ENCODE data around the gene PCDHA4.
"Not testable (repeated sequence)": the region's sequence is repeated elsewhere in the genome, so short reads cannot be mapped to it uniquely, and the experiment has no call there.

PCDHA4 gene

DNA sequence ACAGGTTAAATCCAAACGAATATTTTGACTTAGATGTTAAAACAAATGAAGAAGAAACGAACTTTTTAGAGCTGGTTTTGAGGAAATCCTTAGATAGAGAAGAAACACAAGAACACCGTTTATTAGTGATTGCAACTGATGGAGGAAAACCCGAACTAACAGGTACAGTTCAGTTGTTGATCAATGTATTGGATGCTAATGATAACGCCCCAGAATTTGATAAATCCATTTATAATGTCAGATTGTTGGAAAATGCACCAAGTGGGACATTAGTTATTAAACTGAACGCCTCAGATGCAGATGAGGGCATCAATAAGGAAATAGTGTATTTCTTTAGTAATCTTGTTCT, 15.4 kb downstream of the PCDHA4 start:
- DNase-seq = no peak

DNA sequence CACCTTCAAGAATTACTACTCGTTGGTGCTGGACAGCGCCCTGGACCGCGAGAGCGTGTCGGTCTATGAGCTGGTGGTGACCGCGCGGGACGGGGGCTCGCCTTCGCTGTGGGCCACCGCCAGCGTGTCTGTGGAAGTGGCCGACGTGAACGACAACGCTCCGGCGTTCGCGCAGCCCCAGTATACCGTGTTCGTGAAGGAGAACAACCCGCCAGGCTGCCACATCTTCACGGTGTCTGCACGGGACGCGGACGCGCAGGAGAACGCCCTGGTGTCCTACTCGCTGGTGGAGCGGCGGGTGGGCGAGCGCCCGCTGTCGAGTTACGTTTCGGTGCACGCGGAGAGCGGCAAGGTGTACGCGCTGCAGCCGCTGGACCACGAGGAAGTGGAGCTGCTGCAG, 16.1 kb downstream of the PCDHA4 start:
- DNase-seq = not testable (repeated sequence)

DNA sequence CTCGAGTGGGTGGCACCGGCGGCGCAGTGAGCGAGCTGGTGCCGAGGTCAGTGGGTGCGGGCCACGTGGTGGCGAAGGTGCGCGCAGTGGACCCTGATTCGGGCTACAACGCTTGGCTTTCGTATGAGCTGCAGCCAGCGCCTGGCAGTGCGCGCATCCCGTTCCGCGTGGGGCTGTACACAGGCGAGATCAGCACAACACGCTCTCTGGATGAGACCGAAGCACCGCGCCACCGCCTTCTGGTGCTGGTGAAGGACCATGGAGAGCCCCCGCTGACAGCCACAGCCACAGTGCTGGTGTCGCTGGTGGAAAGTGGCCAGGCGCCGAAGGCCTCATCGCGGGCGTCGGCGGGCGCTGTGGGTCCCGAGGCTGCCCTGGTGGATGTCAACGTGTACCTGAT, 16.6 kb downstream of the PCDHA4 start:
- no peak for DNase-seq

DNA sequence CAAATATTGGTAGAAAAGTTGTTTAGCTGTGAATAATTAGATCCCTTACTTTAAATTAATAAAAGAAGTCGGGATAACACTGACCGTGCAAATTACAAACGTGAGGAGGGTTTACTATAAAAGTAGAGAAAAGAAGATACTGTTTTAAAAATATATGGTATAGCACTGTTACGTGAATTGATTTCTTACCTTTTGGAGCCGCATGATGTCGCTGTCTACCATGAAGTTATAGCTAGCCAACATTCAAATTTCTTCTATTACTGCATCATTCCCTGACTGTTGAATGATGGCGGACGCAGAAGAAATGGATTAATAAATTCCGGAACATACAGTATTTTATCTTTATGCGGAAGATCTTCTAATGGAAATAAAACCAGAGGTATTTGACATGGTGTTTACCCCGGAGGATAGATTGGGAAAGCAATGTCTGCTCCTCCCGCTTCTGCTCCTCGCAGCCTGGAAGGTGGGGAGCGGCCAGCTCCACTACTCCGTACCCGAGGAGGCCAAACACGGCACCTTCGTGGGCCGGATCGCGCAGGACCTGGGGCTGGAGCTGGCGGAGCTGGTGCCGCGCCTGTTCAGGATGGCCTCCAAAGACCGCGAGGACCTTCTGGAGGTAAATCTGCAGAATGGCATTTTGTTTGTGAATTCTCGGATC, 21.0 kb downstream of the PCDHA4 start, which contains the start of gene PCDHA6:
PCDHA6 (plus strand) TSS at position 257 of the 658 bp plus-strand sequence; CDS start at position 389, 132 bp downstream.
- DNase-seq = no peak

DNA sequence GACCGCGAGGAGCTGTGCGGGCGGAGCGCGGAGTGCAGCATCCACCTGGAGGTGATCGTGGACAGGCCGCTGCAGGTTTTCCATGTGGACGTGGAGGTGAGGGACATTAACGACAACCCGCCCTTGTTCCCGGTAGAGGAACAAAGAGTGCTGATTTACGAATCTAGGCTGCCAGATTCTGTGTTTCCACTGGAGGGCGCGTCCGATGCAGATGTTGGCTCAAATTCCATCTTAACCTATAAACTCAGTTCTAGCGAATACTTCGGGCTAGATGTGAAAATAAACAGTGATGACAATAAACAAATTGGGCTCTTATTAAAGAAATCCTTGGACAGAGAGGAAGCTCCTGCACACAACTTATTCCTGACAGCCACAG, 21.5 kb downstream of the PCDHA4 start:
- no peak for DNase-seq

DNA sequence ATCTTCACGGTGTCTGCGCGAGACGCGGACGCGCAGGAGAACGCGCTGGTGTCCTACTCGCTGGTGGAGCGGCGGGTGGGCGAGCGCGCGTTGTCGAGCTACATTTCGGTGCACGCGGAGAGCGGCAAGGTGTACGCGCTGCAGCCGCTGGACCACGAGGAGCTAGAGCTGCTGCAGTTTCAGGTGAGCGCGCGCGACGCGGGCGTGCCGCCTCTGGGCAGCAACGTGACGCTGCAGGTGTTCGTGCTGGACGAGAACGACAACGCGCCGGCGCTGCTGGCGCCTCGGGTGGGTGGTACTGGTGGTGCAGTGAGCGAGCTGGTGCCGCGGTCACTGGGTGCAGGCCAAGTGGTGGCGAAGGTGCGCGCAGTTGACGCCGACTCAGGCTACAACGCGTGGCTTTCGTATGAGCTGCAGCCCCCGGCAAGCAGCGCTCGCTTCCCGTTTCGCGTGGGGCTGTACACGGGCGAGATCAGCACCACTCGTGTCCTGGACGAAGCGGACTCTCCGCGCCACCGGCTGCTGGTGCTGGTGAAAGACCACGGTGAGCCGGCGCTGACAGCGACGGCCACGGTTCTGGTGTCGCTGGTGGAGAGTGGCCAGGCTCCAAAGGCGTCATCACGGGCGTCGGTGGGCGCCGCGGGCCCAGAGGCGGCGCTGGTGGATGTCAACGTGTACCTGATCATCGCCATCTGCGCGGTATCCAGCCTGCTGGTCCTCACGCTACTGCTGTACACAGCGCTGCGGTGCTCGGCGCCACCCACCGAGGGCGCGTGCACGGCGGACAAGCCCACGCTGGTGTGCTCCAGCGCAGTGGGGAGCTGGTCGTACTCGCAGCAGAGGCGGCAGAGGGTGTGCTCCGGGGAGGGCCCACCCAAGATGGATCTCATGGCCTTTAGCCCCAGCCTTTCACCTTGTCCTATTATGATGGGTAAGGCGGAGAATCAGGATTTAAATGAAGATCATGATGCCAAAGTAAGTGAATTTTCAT, 22.9 kb downstream of the PCDHA4 start:
- not testable (repeated sequence) for DNase-seq

DNA sequence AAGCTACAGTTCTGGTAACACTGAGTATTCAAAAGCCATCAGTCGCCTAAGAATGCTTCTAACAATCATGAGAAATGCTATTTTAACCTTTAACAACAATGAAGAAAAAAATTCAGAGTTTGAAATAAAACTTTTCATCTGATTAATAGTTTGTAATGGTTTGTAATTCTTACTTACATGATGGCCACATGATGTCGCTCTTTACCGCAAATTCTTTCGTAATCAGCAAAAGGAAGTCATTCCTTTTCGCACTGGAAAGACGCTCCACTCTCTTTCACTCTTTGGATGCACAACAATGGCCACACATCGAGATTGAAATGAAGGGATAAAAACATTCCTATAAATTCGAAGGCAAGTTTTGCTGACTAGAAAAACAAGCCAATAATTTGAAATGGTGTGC, 27.1 kb downstream of the PCDHA4 start, which contains the start of gene PCDHA7:
PCDHA7 (plus strand) TSS at position 277 of the 400 bp plus-strand sequence; CDS start at position 392, 115 bp downstream.
- no peak for DNase-seq

DNA sequence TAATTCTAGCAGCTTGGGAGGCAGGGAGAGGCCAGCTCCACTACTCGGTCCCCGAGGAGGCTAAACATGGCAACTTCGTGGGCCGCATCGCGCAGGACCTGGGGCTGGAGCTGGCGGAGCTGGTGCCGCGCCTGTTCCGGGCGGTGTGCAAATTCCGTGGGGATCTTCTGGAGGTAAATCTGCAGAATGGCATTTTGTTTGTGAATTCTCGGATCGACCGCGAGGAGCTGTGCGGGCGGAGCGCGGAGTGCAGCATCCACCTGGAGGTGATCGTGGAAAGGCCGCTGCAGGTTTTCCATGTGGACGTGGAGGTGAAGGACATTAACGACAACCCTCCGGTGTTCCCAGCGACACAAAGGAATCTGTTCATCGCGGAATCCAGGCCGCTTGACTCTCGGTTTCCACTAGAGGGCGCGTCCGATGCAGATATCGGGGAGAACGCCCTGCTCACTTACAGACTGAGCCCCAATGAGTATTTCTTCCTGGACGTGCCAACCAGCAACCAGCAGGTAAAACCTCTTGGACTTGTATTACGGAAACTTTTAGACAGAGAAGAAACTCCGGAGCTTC, 27.7 kb downstream of the PCDHA4 start:
- DNase-seq = not testable (repeated sequence)

DNA sequence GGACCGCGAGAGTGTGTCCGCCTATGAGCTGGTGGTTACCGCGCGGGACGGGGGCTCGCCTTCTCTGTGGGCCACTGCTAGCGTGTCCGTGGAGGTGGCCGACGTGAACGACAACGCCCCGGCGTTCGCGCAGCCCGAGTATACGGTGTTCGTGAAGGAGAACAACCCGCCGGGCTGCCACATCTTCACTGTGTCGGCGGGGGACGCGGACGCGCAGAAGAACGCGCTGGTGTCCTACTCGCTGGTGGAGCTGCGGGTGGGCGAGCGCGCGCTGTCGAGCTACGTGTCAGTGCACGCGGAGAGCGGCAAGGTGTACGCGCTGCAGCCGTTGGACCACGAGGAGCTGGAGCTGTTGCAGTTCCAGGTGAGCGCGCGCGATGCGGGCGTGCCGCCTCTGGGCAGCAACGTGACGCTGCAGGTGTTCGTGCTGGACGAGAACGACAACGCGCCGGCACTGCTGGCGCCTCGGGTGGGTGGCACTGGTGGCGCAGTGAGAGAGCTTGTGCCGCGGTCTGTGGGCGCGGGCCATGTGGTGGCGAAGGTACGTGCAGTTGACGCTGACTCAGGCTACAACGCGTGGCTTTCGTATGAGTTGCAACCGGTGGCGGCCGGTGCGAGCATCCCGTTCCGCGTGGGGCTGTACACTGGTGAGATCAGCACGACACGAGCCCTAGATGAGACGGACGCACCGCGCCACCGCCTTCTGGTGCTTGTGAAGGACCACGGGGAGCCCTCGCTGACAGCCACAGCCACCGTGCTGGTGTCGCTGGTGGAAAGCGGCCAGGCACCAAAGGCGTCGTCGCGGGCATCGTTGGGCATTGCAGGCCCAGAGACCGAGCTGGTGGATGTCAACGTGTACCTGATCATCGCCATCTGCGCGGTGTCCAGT, 29.0 kb downstream of the PCDHA4 start:
- no peak for DNase-seq

DNA sequence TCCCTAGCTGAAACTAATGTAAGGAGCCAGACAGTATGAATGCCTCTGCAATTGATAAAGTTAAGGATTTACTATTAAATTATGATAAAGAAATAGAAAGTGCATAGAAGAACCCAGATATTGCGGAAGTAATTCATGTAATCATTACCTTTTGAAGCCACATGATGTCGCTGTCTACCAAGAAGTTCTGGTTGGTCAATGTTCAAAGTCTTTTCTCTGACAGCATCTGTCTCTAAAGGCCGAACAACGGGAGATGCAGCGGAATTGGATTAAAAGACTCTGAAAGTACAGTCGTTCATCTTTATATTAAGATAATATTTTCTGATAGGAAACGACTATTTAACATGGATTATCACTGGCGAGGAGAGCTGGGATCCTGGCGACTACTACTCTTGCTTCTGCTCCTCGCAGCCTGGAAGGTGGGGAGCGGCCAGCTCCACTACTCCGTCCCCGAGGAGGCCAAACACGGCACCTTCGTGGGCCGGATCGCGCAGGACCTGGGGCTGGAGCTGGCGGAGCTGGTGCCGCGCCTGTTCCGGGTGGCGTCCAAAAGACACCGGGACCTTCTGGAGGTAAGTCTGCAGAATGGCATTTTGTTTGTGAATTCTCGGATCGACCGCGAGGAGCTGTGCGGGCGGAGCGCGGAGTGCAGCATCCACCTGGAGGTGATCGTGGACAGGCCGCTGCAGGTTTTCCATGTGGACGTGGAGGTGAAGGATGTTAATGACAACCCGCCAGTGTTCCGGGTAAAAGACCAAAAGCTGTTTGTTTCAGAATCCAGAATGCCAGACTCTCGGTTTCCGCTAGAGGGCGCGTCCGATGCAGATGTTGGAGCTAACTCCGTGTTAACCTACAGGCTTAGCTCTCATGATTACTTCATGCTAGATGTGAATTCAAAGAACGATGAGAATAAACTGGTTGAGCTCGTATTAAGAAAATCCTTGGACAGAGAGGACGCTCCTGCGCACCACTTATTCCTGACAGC, 34.4 kb downstream of the PCDHA4 start, which contains the start of gene PCDHA8:
PCDHA8 (plus strand) TSS at position 210 of the 985 bp plus-strand sequence; CDS start at position 345, 135 bp downstream.
- DNase-seq = no peak

DNA sequence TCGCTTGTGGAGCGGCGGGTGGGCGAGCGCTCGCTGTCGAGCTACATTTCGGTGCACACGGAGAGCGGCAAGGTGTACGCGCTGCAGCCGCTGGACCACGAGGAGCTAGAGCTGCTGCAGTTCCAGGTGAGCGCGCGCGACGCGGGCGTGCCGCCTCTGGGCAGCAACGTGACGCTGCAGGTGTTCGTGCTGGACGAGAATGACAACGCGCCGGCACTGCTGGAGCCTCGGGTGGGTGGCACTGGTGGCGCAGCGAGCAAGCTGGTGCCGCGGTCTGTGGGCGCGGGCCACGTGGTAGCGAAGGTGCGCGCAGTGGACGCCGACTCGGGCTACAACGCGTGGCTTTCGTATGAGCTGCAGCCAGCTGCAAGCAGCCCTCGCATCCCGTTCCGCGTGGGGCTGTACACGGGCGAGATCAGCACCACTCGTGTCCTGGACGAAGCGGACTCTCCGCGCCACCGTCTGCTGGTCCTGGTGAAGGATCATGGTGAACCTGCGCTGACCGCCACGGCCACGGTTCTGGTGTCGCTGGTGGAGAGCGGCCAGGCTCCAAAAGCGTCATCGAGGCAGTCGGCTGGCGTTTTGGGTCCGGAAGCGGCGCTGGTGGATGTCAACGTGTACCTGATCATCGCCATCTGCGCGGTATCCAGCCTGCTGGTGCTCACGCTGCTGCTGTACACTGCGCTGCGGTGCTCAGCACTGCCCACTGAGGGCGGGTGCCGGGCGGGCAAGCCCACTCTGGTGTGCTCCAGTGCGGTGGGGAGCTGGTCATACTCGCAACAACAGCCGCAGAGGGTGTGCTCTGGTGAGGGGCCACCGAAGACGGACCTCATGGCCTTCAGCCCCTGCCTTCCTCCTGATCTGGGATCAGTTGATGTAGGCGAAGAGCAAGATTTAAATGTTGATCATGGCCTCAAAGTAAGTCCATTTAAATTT, 36.2 kb downstream of the PCDHA4 start:
- no peak for DNase-seq

DNA sequence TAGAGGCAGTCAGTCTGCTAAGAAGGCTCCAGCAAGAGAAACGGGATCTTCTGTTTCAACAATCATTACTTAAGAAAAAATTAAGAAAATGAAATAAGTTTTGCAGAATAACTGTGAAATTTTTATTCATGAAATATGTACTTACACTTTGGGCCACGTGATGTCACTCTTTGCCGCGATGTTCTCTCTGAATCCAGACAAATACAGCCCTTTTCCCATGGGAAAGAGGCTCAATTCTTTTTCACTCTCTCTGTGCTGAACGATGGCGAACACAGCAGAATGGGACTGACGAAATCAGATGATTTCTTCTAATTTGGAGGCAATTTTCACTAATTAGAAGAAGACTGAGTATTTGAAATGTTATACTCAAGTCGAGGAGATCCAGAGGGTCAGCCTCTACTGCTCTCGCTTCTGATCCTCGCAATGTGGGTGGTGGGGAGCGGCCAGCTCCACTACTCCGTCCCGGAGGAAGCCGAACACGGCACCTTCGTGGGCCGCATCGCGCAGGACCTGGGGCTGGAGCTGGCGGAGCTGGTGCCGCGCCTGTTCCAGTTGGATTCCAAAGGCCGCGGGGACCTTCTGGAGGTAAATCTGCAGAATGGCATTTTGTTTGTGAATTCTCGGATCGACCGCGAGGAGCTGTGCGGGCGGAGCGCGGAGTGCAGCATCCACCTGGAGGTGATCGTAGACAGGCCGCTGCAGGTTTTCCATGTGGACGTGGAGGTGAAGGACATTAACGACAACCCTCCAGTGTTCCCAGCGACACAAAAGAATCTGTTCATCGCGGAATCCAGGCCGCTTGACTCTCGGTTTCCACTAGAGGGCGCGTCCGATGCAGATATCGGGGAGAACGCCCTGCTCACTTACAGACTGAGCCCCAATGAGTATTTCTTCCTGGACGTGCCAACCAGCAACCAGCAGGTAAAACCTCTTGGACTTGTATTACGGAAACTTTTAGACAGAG, 41.6 kb downstream of the PCDHA4 start, which contains the start of gene PCDHA9:
PCDHA9 (plus strand) TSS at position 244 of the 964 bp plus-strand sequence; CDS start at position 358, 114 bp downstream.
- DNase-seq = not testable (repeated sequence)

DNA sequence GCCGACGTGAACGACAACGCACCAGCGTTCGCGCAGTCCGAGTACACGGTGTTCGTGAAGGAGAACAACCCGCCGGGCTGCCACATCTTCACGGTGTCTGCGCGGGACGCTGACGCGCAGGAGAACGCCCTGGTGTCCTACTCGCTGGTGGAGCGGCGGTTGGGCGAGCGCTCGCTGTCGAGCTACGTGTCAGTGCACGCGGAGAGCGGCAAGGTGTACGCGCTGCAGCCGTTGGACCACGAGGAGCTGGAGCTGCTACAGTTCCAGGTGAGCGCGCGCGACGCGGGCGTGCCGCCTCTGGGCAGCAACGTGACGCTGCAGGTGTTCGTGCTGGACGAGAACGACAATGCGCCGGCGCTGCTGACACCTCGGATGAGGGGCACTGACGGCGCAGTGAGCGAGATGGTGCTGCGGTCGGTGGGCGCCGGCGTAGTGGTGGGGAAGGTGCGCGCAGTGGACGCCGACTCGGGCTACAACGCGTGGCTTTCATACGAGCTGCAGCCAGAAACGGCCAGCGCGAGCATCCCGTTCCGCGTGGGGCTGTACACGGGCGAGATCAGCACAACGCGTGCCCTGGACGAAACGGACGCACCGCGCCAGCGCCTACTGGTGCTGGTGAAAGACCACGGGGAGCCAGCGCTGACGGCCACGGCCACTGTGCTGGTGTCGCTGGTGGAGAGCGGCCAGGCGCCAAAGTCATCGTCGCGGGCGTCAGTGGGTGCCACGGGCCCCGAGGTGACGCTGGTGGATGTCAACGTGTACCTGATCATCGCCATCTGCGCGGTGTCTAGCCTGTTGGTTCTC, 43.2 kb downstream of the PCDHA4 start:
- DNase-seq = not testable (repeated sequence)

DNA sequence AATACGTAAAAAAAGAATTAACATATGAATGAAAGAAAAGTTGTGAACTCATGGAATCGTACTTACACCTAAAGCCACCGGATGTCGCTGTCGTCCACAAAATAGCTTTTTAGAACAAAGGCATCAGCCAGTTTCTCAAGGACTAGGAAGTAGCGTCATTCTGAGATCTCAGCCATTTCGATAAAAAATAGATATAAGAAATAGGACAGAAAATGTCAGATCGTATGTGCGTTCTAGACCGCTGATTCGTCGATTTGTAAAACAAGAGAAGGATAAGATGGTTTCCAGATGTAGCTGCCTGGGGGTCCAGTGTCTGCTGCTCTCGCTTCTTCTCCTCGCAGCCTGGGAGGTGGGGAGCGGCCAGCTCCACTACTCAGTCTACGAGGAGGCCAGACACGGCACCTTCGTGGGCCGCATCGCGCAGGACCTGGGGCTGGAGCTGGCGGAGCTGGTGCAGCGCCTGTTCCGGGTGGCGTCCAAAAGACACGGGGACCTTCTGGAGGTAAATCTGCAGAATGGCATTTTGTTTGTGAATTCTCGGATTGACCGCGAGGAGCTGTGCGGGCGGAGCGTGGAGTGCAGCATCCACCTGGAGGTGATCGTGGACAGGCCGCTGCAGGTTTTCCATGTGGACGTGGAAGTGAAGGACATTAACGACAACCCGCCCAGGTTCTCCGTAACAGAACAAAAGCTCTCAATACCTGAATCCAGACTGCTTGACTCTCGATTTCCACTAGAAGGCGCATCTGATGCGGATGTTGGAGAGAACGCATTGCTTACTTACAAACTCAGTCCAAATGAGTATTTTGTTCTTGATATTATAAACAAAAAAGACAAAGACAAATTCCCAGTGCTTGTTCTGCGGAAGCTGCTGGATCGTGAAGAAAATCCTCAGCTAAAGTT, 49.2 kb downstream of the PCDHA4 start, which contains the start of gene PCDHA10:
PCDHA10 (plus strand) TSS at position 126 of the 903 bp plus-strand sequence; CDS start at position 278, 152 bp downstream.
- no peak for DNase-seq

DNA sequence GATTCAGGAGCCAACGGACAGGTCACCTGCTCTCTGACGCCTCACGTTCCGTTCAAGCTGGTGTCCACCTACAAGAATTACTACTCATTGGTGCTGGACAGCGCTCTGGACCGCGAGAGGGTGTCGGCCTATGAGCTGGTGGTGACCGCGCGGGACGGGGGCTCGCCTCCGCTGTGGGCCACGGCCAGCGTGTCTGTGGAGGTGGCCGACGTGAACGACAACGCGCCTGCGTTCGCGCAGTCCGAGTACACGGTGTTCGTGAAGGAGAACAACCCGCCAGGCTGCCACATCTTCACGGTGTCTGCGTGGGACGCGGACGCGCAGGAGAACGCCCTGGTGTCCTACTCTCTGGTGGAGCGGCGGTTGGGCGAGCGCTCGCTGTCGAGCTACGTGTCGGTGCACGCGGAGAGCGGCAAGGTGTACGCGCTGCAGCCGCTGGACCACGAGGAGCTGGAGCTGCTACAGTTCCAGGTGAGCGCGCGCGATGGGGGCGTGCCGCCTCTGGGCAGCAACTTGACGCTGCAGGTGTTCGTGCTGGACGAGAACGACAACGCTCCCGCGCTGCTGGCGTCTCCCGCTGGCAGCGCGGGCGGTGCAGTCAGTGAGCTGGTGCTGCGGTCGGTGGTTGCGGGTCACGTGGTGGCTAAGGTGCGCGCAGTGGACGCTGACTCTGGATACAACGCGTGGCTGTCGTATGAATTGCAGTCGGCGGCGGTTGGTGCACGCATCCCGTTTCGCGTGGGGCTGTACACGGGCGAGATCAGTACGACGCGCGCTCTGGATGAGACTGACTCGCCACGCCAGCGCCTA, 50.5 kb downstream of the PCDHA4 start:
- DNase-seq = no peak

DNA sequence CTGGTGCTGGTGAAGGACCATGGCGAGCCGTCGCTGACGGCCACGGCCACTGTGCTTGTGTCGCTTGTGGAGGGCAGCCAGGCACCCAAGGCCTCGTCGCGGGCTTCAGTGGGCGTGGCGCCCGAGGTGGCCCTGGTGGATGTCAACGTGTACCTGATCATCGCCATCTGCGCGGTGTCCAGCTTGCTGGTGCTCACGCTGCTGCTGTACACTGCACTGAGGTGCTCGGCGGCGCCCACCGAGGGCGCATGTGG, 51.0 kb downstream of the PCDHA4 start:
- no peak for DNase-seq

All from NCI-H510A (cell line).